B cell (primary cell): ENCODE results near the gene C10orf143. TPM values are rescaled to one million over a fixed set of nuclear protein-coding genes. Genes with fewer than 3 reads are reported as not detected.

Source experiments
- ATAC-seq: fragments of 200-7000 bp; cut with Tn5 transposase; one replicate; pipeline ENCODE4 v1.10.0; 2021; ENCODE audit warnings: low read depth, mild to moderate bottlenecking, moderate number of reproducible peaks, moderate library complexity
- CTCF ChIA-PET: fragments of 350-600 bp; sonication (Branson Sonifier 250); formaldehyde crosslinking; loops from one replicate; lab custom pipeline; 2021; ENCODE audit warnings: antibody characterized with exemption, inconsistent platforms; lab: Charles Lee
- POLR2A ChIA-PET: fragments of 350-600 bp; sonication (Branson Sonifier 250); formaldehyde crosslinking; loops from one replicate; lab custom pipeline; 2021; ENCODE audit warnings: antibody characterized with exemption; lab: Charles Lee
- DNase-seq: peaks from one replicate; pipeline ENCODE4 v3.0.0; 2013
- H2AFZ ChIP-seq: 2 replicates; pipeline ENCODE4 v1.6.1; 2012; ENCODE audit warnings: mild to moderate bottlenecking, low read depth, low read length; ENCODE audit not compliant: insufficient read depth, poor library complexity, severe bottlenecking
- H3K27ac ChIP-seq, 2 donors: 1 replicate in 1 of 2; 2 replicates in 1 of 2; pipeline ENCODE4 v1.5.1; 2012 to 2013; ENCODE audit warnings: low read length in 2 of 2, mild to moderate bottlenecking in 2 of 2, moderate library complexity in 1 of 2
- H3K27me3 ChIP-seq, 4 experiments: fragments of 200-600 bp in 1 of 4; sonication (generic) in 1 of 4; replicated peaks in 1 of 4; 1 replicate in 2 of 4; 2 replicates in 2 of 4; pipeline versions ENCODE4 v1.6.1 to v1.7.0; 2013 to 2016; ENCODE audit warnings: low read length in 3 of 4, mild to moderate bottlenecking in 2 of 4, mixed read lengths in 1 of 4, moderate library complexity in 1 of 4; ENCODE audit not compliant: insufficient read depth in 4 of 4, control insufficient read depth in 3 of 4; ENCODE audit errors: control extremely low read depth in 1 of 4
- H3K36me3 ChIP-seq, 2 experiments: replicated peaks in 1 of 2; 1 replicate in 1 of 2; 2 replicates in 1 of 2; pipeline versions ENCODE4 v1.6.1 to v1.7.1; 2013; ENCODE audit warnings: low read length in 1 of 2; ENCODE audit not compliant: insufficient read depth in 2 of 2, control insufficient read depth in 1 of 2; ENCODE audit errors: control extremely low read depth in 1 of 2, extremely low read depth in 1 of 2
- H3K4me1 ChIP-seq, 2 donors: fragments of 200-600 bp in 1 of 2; sonication (generic) in 1 of 2; 1 replicate in 1 of 2; 2 replicates in 1 of 2; pipeline versions ENCODE4 v1.5.1 to v1.6.1; 2013 to 2017; ENCODE audit warnings: low read length in 2 of 2; ENCODE audit not compliant: control insufficient read depth in 2 of 2, insufficient read depth in 2 of 2
- H3K4me2 ChIP-seq: replicated peaks from 2 replicates; pipeline ENCODE3; 2012; ENCODE audit warnings: mild to moderate bottlenecking, low read depth, low read length; ENCODE audit not compliant: poor library complexity, severe bottlenecking
- H3K4me3 ChIP-seq, 5 experiments: fragments of 200-600 bp in 1 of 5; sonication (generic) in 1 of 5; 1 replicate in 3 of 5; 2 replicates in 2 of 5; pipeline versions ENCODE4 v1.5.1 to v1.7.0; 2011 to 2016; ENCODE audit warnings: low read length in 4 of 5, mild to moderate bottlenecking in 4 of 5, low read depth in 2 of 5, control low read depth in 1 of 5, moderate library complexity in 1 of 5; ENCODE audit not compliant: insufficient read depth in 1 of 5; ENCODE audit errors: control extremely low read depth in 1 of 5, extremely low read depth in 1 of 5
- H3K79me2 ChIP-seq: fragments of 200-600 bp; sonication (generic); one replicate; pipeline ENCODE4 v1.6.0; 2016; ENCODE audit warnings: low read length; ENCODE audit not compliant: control insufficient read depth, insufficient read depth
- H3K9ac ChIP-seq: fragments of 200-600 bp; sonication (generic); 2 replicates; pipeline ENCODE4 v1.6.1; 2017; ENCODE audit warnings: mild to moderate bottlenecking, low read length, moderate library complexity
- H3K9me3 ChIP-seq, 3 donors: one replicate each; pipeline versions ENCODE4 v1.6.1 to v1.7.1; 2013; ENCODE audit warnings: low read length in 2 of 3; ENCODE audit not compliant: control insufficient read depth in 2 of 3, insufficient read depth in 1 of 3; ENCODE audit errors: control extremely low read depth in 1 of 3
- H4K20me1 ChIP-seq: 2 replicates; pipeline ENCODE4 v1.6.0; 2012; ENCODE audit warnings: mild to moderate bottlenecking, low read length; ENCODE audit not compliant: insufficient read depth, control insufficient read depth, poor library complexity, severe bottlenecking
- H3K27ac Mint-ChIP-seq: one replicate; pipeline ENCODE4 v1.8.0; 2021; ENCODE audit warnings: mixed read lengths
- H3K27me3 Mint-ChIP-seq: one replicate; pipeline ENCODE4 v1.8.0; 2021; ENCODE audit warnings: mixed read lengths
- H3K4me1 Mint-ChIP-seq: one replicate; pipeline ENCODE4 v1.8.0; 2021; ENCODE audit warnings: mixed read lengths
- H3K4me3 Mint-ChIP-seq: one replicate; pipeline ENCODE4 v1.8.0; 2021; ENCODE audit warnings: mixed read lengths
- H3K9me3 Mint-ChIP-seq: one replicate; pipeline ENCODE4 v1.8.0; 2022; ENCODE audit warnings: mixed read lengths; ENCODE audit not compliant: insufficient read depth
- CTCF ChIP-seq: fragments of 200-600 bp; IDR thresholded peaks from one replicate; pipeline ENCODE4 v1.8.0; 2022; ENCODE audit warnings: antibody characterized with exemption, mild to moderate bottlenecking
- EZH2 ChIP-seq: IDR thresholded peaks from 2 replicates; pipeline ENCODE4 v1.6.1; 2012; ENCODE audit warnings: borderline replicate concordance, low read depth, mild to moderate bottlenecking, moderate library complexity, low read length; ENCODE audit not compliant: insufficient read depth, poor library complexity, severe bottlenecking
- WGBS: methylation state at CpG from one replicate; pipeline ENCODE4 v1.1.5; 2013; ENCODE audit warnings: missing lambda C conversion rate; ENCODE audit not compliant: insufficient coverage; 5-methylcytosine and 5-hydroxymethylcytosine counted together
- intact Hi-C: fragments of 100-400 bp; cut with micrococcal nuclease; formaldehyde crosslinking; loops from one replicate; pipeline ENCODE4 v1.10.0; 2022
- polyA plus RNA-seq: library from polyadenylated mRNA; depleted of rRNA; stranded (reverse); fragments of >200 nt; gene quantifications from 2 replicates; pipeline ENCODE4 v1.2.3, GENCODE V29; 2012
- total RNA-seq, 2 donors: library from RNA; stranded (reverse); fragments of 120-200 nt in 1 of 2; gene quantifications; 1 replicate in 1 of 2; 2 replicates in 1 of 2; pipeline versions ENCODE4 v1.2.3 to v1.2.4, GENCODE V29; 2013 to 2022

Gene C10orf143
- total and polyA plus RNA-seq, 2 donors (not counting 1 experiment from before 2014, with no cell fraction given): 9.1 to 12.8 TPM

- peaks cover 37% of the 10 kb centered on the region for H3K4me1 Mint-ChIP-seq
- WGBS: 62% methylated on average over 4 of the region's 6 CpGs
- peaks cover 0 to 2% (median 0%) of the 10 kb centered on the region in 3 donors for H3K9me3 ChIP-seq
- H3K4me3 Mint-ChIP-seq: peak overlapping the region; percentile 99
- peaks cover 10% of the 10 kb centered on the region for H4K20me1 ChIP-seq
- peak overlapping the region; percentile 99 for H3K27ac Mint-ChIP-seq
- peak overlapping the region; percentile 87 to 96 for H3K27ac ChIP-seq
- peak overlapping the region; percentile 89 for H3K4me2 ChIP-seq
- DNase-seq: no peak
- no peaks in the 10 kb centered on the region for H3K27me3 ChIP-seq
- no peak for ATAC-seq
- peaks cover 0 to 2% of the 10 kb centered on the region in 2 experiments for H3K36me3 ChIP-seq
- H3K4me1 ChIP-seq: peaks cover 21 to 23% of the 10 kb centered on the region in 2 donors
- ChIA-PET CTCF (interaction anchor here (1.2 to 4.1 kb wide), 5 partner anchors 11 to 48 kb away, joined by 3 to 49 read pairs (median 12); partner anchors contain the start of gene GLRX3), POLR2A (interaction anchor here (0.7 to 3.1 kb wide), 4 partner anchors 25 to 174 kb away, joined by 3 to 45 read pairs (median 6); partner anchors contain the start of gene GLRX3)
- peak overlapping the region in 4 of 5 experiments; percentile 91 to 97 (median 94) for H3K4me3 ChIP-seq
- TF ChIP-seq CTCF: no peak
- no peak for TF ChIP-seq EZH2
- peak overlapping the region; percentile 97 for H2AFZ ChIP-seq
- no peaks in the 10 kb centered on the region for H3K9me3 Mint-ChIP-seq
- no peaks in the 10 kb centered on the region for H3K27me3 Mint-ChIP-seq
- H3K79me2 ChIP-seq: peaks cover 11% of the 10 kb centered on the region
- intact Hi-C loops: loop anchor here (1.0 to 10.0 kb wide), 4 partner anchors 645 to 1965 kb away; partner anchors contain the start of genes MGMT and PPP2R2D
- peak overlapping the region; percentile 83 for H3K9ac ChIP-seq
Measured at GRCh38 chr10:130111852-130112180, 1.2 kb upstream of the C10orf143 start.
